ENCODE results near the gene PBX3. TPM values are rescaled to one million over a fixed set of nuclear protein-coding genes. Genes with fewer than 3 reads are reported as not detected.

The PBX3 gene
- total and polyA plus RNA-seq, 10 of the 15 experiments (the other 5 are each of a cell fraction or from before 2014, with no cell fraction given), result 6.7 to 146 (median 22.2) TPM

GRCh38 chr9:125886365-125886764, 139.2 kb downstream of the PBX3 start:
- no TSS peak for BruUV-seq (replicated peaks)
- intact Hi-C loops (cut with micrococcal nuclease; ENCODE audit: unreplicated experiment), result loop anchor here (10.0 kb wide), 1 partner anchor 122 kb away; no protein-coding TSS in a partner anchor
- Histone ChIP-seq H3K9ac (ENCODE audit: control insufficient read depth, insufficient read depth, low read length) (no peak overlapping the region), H3K27ac (ENCODE audit: control insufficient read depth, insufficient read depth) (no peak overlapping the region), H3K9me3 (replicated peaks; ENCODE audit: control insufficient read depth, insufficient read depth, low read length) (no peaks in the 10 kb centered on the region), H3K27me3 (replicated peaks in 1 of 2; ENCODE audit: control insufficient read depth in 2 of 2, insufficient read depth in 2 of 2, low read length in 1 of 2) (no peaks in the 10 kb centered on the region), H2AFZ (ENCODE audit: control insufficient read depth, low read depth, low read length) (no peak overlapping the region), H4K20me1 (ENCODE audit: control insufficient read depth, insufficient read depth) (peaks cover 4% of the 10 kb centered on the region; the same call in 1 of the 2 replicates), H3K4me3 (no peak overlapping the region), H3K36me3 (ENCODE audit: control insufficient read depth in 2 of 2, insufficient read depth in 2 of 2, low read length in 1 of 2) (no peaks in the 10 kb centered on the region), H3K4me1 (ENCODE audit: control insufficient read depth, insufficient read depth, low read length) (peaks cover 7% of the 10 kb centered on the region; the same call in 1 of the 2 replicates), H3K79me2 (ENCODE audit: control insufficient read depth, insufficient read depth, low read length) (peaks cover 15% of the 10 kb centered on the region), H3K4me2 (ENCODE audit: control insufficient read depth, insufficient read depth) (no peak overlapping the region)
- no peak for ATAC-seq
- no peak for FAIRE-seq
- in situ Hi-C loops (cut with MboI), result no loop called here
- POLR2A ChIA-PET, result no interaction called here
- RAD21 ChIA-PET (ENCODE audit: unreplicated experiment), result no interaction called here
- SMC1A ChIA-PET (ENCODE audit: uncharacterized antibody, unreplicated experiment), result interaction anchor here (0.7 to 1.4 kb wide), 2 partner anchors 11 to 13 kb away, joined by 4 to 6 read pairs; no protein-coding TSS in a partner anchor
- no peak for DNase-seq (ENCODE audit: low read depth, low spot score)
- 84% methylated on average over 3 of the region's 3 CpGs for WGBS (ENCODE audit: insufficient coverage, insufficient replicate concordance, low lambda C conversion rate, missing lambda C conversion rate)
- TF ChIP-seq RFX5 (IDR thresholded peaks at IDR 0.05; ENCODE audit: low read depth, low read length) (no peak), PML (IDR thresholded peaks at IDR 0.05; ENCODE audit: low read length) (no peak), RELB (IDR thresholded peaks at IDR 0.05; ENCODE audit: low read depth) (no peak), CREB1 (IDR thresholded peaks at IDR 0.05; ENCODE audit: low read depth) (no peak), IRF4 (IDR thresholded peaks at IDR 0.05; ENCODE audit: low read depth, low read length) (no peak), SMAD1 (IDR thresholded peaks at IDR 0.05; ENCODE audit: low read depth, partially characterized antibody) (no peak), SIN3A (IDR thresholded peaks at IDR 0.05; ENCODE audit: low read depth, low read length) (no peak), MYB (IDR thresholded peaks at IDR 0.05; ENCODE audit: borderline replicate concordance, low read depth, low read length) (no peak), NFIC (IDR thresholded peaks at IDR 0.05; ENCODE audit: low read depth, low read length) (no peak), BMI1 (IDR thresholded peaks at IDR 0.05; ENCODE audit: borderline replicate concordance) (no peak), FOXK2 (IDR thresholded peaks at IDR 0.05) (no peak), GATAD2B (conservative IDR thresholded peaks at IDR 0.05; ENCODE audit: low read depth) (no peak), SMARCA5 (IDR thresholded peaks at IDR 0.05) (no peak), CHD1 (IDR thresholded peaks at IDR 0.05; ENCODE audit: low read depth, low read length) (no peak), NR2F1 (conservative IDR thresholded peaks at IDR 0.05) (no peak), KLF5 (IDR thresholded peaks at IDR 0.05; ENCODE audit: partially characterized antibody) (no peak)
- CTCF ChIA-PET, result no interaction called here
